HG03097 (cell line): Measurements from ENCODE around the gene ARFGEF2.
"Not testable (repeated sequence)": the region's sequence is repeated elsewhere in the genome, so short reads cannot be mapped to it uniquely, and the experiment has no call there.

ENCODE experiments used
- ATAC-seq: cut with Tn5 transposase; IDR thresholded peaks from one replicate; pipeline ENCODE4 v1.9.1; 2021; ENCODE audit not compliant: unreplicated experiment, low FRiP score

The ARFGEF2 gene

GRCh38 chr20:49046087-49046900 is 124.8 kb downstream of the ARFGEF2 start, which contains the start of gene CSE1L:
CSE1L (plus strand) TSS chr20:49046312; CDS start chr20:49058464, 12,152 bp downstream.
- peak; percentile 90 for ATAC-seq

- no peak for ATAC-seq
Observed at GRCh38 chr20:49052334-49052733, 130.8 kb downstream of the ARFGEF2 start.

GRCh38 chr20:49054056-49054643 is 132.6 kb downstream of the ARFGEF2 start:
- peak; percentile 43 for ATAC-seq

GRCh38 chr20:49063279-49063678 is 141.8 kb downstream of the ARFGEF2 start:
- no peak for ATAC-seq

- no peak for ATAC-seq
Observed at GRCh38 chr20:49074521-49074920, 153.0 kb downstream of the ARFGEF2 start.

GRCh38 chr20:49078310-49078709 is 156.8 kb downstream of the ARFGEF2 start:
- no peak for ATAC-seq

- ATAC-seq = not testable (repeated sequence)
Observed at GRCh38 chr20:49082295-49082694, 160.8 kb downstream of the ARFGEF2 start.
